K562 (cell line): ENCODE data around the gene CLDN20. TPM values are rescaled to one million over a fixed set of nuclear protein-coding genes. Genes with fewer than 3 reads are reported as not detected.
"Not testable (repeated sequence)": the region's sequence is repeated elsewhere in the genome, so short reads cannot be mapped to it uniquely, and the experiment has no call there.

Experiments
- ATAC-seq: fragments of 200-7000 bp; cut with Tn5 transposase; 3 replicates; pipeline ENCODE4 v1.9.1; 2020; ENCODE audit warnings: moderate library complexity
- BruUV-seq: library from RNA; stranded (reverse); fragments of 400-500 nt; replicated peaks from 2 replicates; lab custom pipeline; 2021; lab: Mats Ljungman, UMichigan
- CTCF ChIA-PET: fragments of 300-600 bp; formaldehyde crosslinking; extraction: SDS; loops from one replicate; lab custom pipeline; 2021; ENCODE audit warnings: low intra/inter-chr PET ratio; lab: Yijun Ruan, JAX
- POLR2A ChIA-PET: fragments of 300-600, 350-650 bp; sonication (Branson Sonifier 250); formaldehyde crosslinking; extraction: SDS; loops from one replicate; lab custom pipeline; 2021; ENCODE audit warnings: antibody characterized with exemption, inconsistent platforms; lab: Yijun Ruan, JAX
- DNase-seq, 4 experiments: peaks; one replicate each; pipeline versions ENCODE4 v3.0.0 to v3.0.0-alpha.2; 2011 to 2018; ENCODE audit warnings: low spot score in 3 of 4, mixed read lengths in 3 of 4; ENCODE audit errors: extremely low read depth in 1 of 4
- FAIRE-seq: peaks from 2 replicates; lab custom pipeline; 2011; peaks lifted over from hg19 to GRCh38; lab: Jason Lieb, UNC
- H2AFZ ChIP-seq: 2 replicates; pipeline ENCODE4 v1.6.0; 2011; ENCODE audit warnings: low read depth, low read length, control low read depth, inconsistent platforms
- H3K27ac ChIP-seq: fragments of 200-600 bp; 3 replicates; pipeline ENCODE4 v1.8.0; 2011; ENCODE audit warnings: low read depth, mild to moderate bottlenecking, control low read depth, inconsistent platforms, low read length, moderate library complexity, mixed read lengths; ENCODE audit errors: extremely low read depth
- H3K27me3 ChIP-seq, 2 experiments: fragments of 300-600 bp in 1 of 2; 2 replicates in 1 of 2; 3 replicates in 1 of 2; pipeline versions ENCODE4 v1.6.0 to v1.8.0; 2011; ENCODE audit warnings: inconsistent platforms in 2 of 2, low read length in 2 of 2, mild to moderate bottlenecking in 1 of 2, mixed read lengths in 1 of 2, moderate library complexity in 1 of 2; ENCODE audit not compliant: control insufficient read depth in 2 of 2, insufficient read depth in 2 of 2
- H3K36me3 ChIP-seq: fragments of 300-600 bp; 3 replicates; pipeline ENCODE4 v1.8.0; 2011; ENCODE audit warnings: mild to moderate bottlenecking, low read length, inconsistent platforms; ENCODE audit not compliant: control insufficient read depth, insufficient read depth
- H3K4me1 ChIP-seq, 2 experiments: fragments of 200-600 bp in 1 of 2; replicated peaks in 1 of 2; 2 replicates in 1 of 2; 3 replicates in 1 of 2; pipeline versions ENCODE4 v1.5.1 to v1.8.0; 2011; ENCODE audit warnings: inconsistent platforms in 2 of 2, low read length in 2 of 2, mild to moderate bottlenecking in 1 of 2, mixed read lengths in 1 of 2, moderate library complexity in 1 of 2; ENCODE audit not compliant: control insufficient read depth in 2 of 2, insufficient read depth in 2 of 2
- H3K4me2 ChIP-seq: 2 replicates; pipeline ENCODE4 v1.6.1; 2011; ENCODE audit warnings: low read length, control low read depth, inconsistent platforms, mixed read lengths; ENCODE audit not compliant: insufficient read depth
- H3K4me3 ChIP-seq: fragments of 200-600 bp; sonication (generic), shearing (Covaris generic); 2 replicates; pipeline ENCODE4 v1.5.1; 2016; ENCODE audit warnings: control low read depth, inconsistent platforms
- H3K79me2 ChIP-seq: fragments of 200-600 bp; 3 replicates; pipeline ENCODE4 v1.8.0; 2011; ENCODE audit warnings: low read length, inconsistent platforms; ENCODE audit not compliant: control insufficient read depth, insufficient read depth
- H3K9ac ChIP-seq, 2 experiments: 2 replicates each; pipeline versions ENCODE4 v1.6.0 to v1.6.1; 2011; ENCODE audit warnings: low read depth in 2 of 2, low read length in 2 of 2, control low read depth in 1 of 2, inconsistent platforms in 1 of 2, mild to moderate bottlenecking in 1 of 2, mixed read lengths in 1 of 2; ENCODE audit not compliant: insufficient read depth in 1 of 2
- H3K9me1 ChIP-seq: one replicate; pipeline ENCODE4 v1.6.0; 2011; ENCODE audit warnings: inconsistent platforms, mild to moderate bottlenecking, low read length, moderate library complexity; ENCODE audit not compliant: control insufficient read depth, insufficient read depth
- H3K9me3 ChIP-seq: replicated peaks from 2 replicates; pipeline ENCODE4 v1.5.1; 2011; ENCODE audit warnings: low read depth, low read length, inconsistent platforms; ENCODE audit not compliant: control insufficient read depth, insufficient read depth
- H4K20me1 ChIP-seq: replicated peaks from 2 replicates; pipeline ENCODE4 v1.6.1; 2011; ENCODE audit warnings: low read length, inconsistent platforms, mixed read lengths; ENCODE audit not compliant: control insufficient read depth, insufficient read depth
- DPF2 ChIP-seq: fragments of 450-650 bp; IDR thresholded peaks from 2 replicates; pipeline ENCODE4 v1.6.1; 2016
- FUS ChIP-seq: fragments of 200-400 bp; formaldehyde crosslinking; optimal IDR thresholded peaks from 2 replicates; pipeline ENCODE3; 2017; ENCODE audit warnings: low read depth, low read length
- MBD1 ChIP-seq: fragments of 250-450 bp; sonication (Bioruptor Pico); IDR thresholded peaks from 2 replicates; pipeline ENCODE4 v1.8.0; 2022; ENCODE audit warnings: inconsistent platforms
- NR2F6 ChIP-seq: fragments of 450-650 bp; formaldehyde crosslinking; IDR thresholded peaks from 2 replicates; pipeline ENCODE4 v1.4.0; 2020; ENCODE audit warnings: mild to moderate bottlenecking
- PATZ1 ChIP-seq: fragments of 250-450 bp; sonication (Bioruptor Pico); IDR thresholded peaks from 2 replicates; pipeline ENCODE4 v1.5.0; 2020; ENCODE audit warnings: mild to moderate bottlenecking, borderline replicate concordance
- ZBTB8A ChIP-seq: fragments of 450-650 bp; IDR thresholded peaks from 2 replicates; pipeline ENCODE4 v1.6.1; 2018; ENCODE audit warnings: mild to moderate bottlenecking, moderate library complexity; ENCODE audit not compliant: partially characterized antibody
- ZFP30 ChIP-seq: fragments of 250-450 bp; sonication (Bioruptor Pico); IDR thresholded peaks from 2 replicates; pipeline ENCODE4 v1.8.0; 2022; ENCODE audit warnings: moderate library complexity, mild to moderate bottlenecking, inconsistent platforms, borderline replicate concordance
- ZFP36 ChIP-seq: fragments of 150-350 bp; IDR thresholded peaks from 2 replicates; pipeline ENCODE4 v1.6.1; 2018; ENCODE audit warnings: low read length, low read depth; ENCODE audit not compliant: partially characterized antibody
- ZNF316 ChIP-seq: fragments of 450-650 bp; IDR thresholded peaks from 2 replicates; pipeline ENCODE4 v1.6.1; 2016
- WGBS: fragments of 100-300 bp; shearing (Covaris generic); methylation state at CpG from one replicate; pipeline ENCODE4 v1.1.6; 2016; ENCODE audit warnings: low coverage, mixed read lengths; ENCODE audit not compliant: insufficient coverage; ENCODE audit errors: missing lambda C conversion rate; 5-methylcytosine and 5-hydroxymethylcytosine counted together
- in situ Hi-C: fragments of 300-500 bp; cut with MboI; formaldehyde crosslinking; loops from 4 replicates; pipeline ENCODE4 v1.15.0; 2018; ENCODE audit warnings: inconsistent platforms, mixed read lengths
- intact Hi-C: fragments of 100-400 bp; cut with micrococcal nuclease; formaldehyde crosslinking; loops from 2 replicates; pipeline ENCODE4 v1.14.2; 2022
- polyA plus RNA-seq, 8 experiments: library from polyadenylated mRNA; depleted of rRNA in 4 of 8; stranded (reverse) in 5 of 8; unstranded in 3 of 8; fragments of >200 nt; fragmentation: Nextera tagmentation in 2 of 8; fragmentation: Illumina TruSeq in 1 of 8; extraction: Ambion mirVana in 2 of 8; extraction: Trizol in 1 of 8; gene quantifications; 2 replicates each; pipeline versions ENCODE4 v1.2.1 to v1.2.3, GENCODE V29; 2011 to 2014; ENCODE audit warnings: inconsistent platforms in 1 of 8, missing spikeins in 1 of 8
- total RNA-seq, 7 experiments: library from RNA; depleted of rRNA in 6 of 7; stranded (reverse); fragments of >200 nt in 6 of 7; fragmentation: Illumina TruSeq in 2 of 7; extraction: Trizol in 2 of 7; gene quantifications; 2 replicates each; pipeline versions ENCODE4 v1.2.1 to v1.2.3, GENCODE V29; 2011 to 2021; ENCODE audit warnings: low replicate concordance in 1 of 7

Gene CLDN20
- total and polyA plus RNA-seq, 9 of the 15 experiments (the other 6 are each of a cell fraction or from before 2014, with no cell fraction given) = not detected

GRCh38 chr6:155311583-155311982, 47.8 kb downstream of the CLDN20 start:
- DNase-seq (no peak), FAIRE-seq (no peak), ATAC-seq (no peak)
- WGBS = 88% methylated on average over 2 of the region's 2 CpGs
- Histone ChIP-seq H3K4me1 (peaks cover 4 to 7% of the 10 kb centered on the region in 2 experiments; a peak in 3 of 5 replicates), H3K9ac (no peak overlapping the region), H3K9me1 (no peaks in the 10 kb centered on the region), H3K27me3 (no peaks in the 10 kb centered on the region), H3K36me3 (peaks cover 61% of the 10 kb centered on the region), H3K4me2 (no peak overlapping the region), H3K27ac (no peak overlapping the region), H3K9me3 (no peaks in the 10 kb centered on the region), H4K20me1 (no peaks in the 10 kb centered on the region), H3K4me3 (no peak overlapping the region), H2AFZ (no peak overlapping the region), H3K79me2 (peaks cover 26% of the 10 kb centered on the region)
- ChIA-PET CTCF (no interaction called here), POLR2A (interaction anchor here (1.5 kb wide), 1 partner anchor 35 kb away, joined by 4 read pairs; no protein-coding TSS in a partner anchor)
- intact Hi-C loops = loop anchor here (5.0 to 10.0 kb wide), 2 partner anchors 634 to 1373 kb away; no protein-coding TSS in a partner anchor
- in situ Hi-C loops = loop anchor here (25.0 kb wide), 1 partner anchor 1876 kb away; no protein-coding TSS in a partner anchor
- no peak for TF ChIP-seq MBD1
- TF ChIP-seq ZFP30 (CRISPR knock-in tag) = no peak
- TF ChIP-seq NR2F6 = no peak
- no peak for TF ChIP-seq FUS
- no peak for TF ChIP-seq DPF2
- TF ChIP-seq ZBTB8A = no peak
- peak; percentile 58 for TF ChIP-seq ZNF316
- no peak for TF ChIP-seq ZFP36
- no peak for TF ChIP-seq PATZ1 (CRISPR knock-in tag)
- BruUV-seq = no TSS peak

GRCh38 chr6:155312950-155313349, 49.1 kb downstream of the CLDN20 start:
- Histone ChIP-seq H3K4me2 (peak overlapping the region; percentile 94; the same call in 1 of the 2 replicates), H3K4me3 (peak overlapping the region; percentile 88), H3K79me2 (peaks cover 26% of the 10 kb centered on the region), H3K36me3 (peaks cover 49% of the 10 kb centered on the region), H3K9ac (peak overlapping the region in 1 of 2 experiments; percentile 88; a peak in 2 of 4 replicates)
- H3K27me3 ChIP-seq, H2AFZ ChIP-seq, H3K27ac ChIP-seq, FAIRE-seq, H3K9me1 ChIP-seq, H3K4me1 ChIP-seq, H3K9me3 ChIP-seq, ATAC-seq, DNase-seq, CTCF ChIA-PET, BruUV-seq, H4K20me1 ChIP-seq: not testable (repeated sequence)
- 78% methylated on average over 7 of the region's 7 CpGs for WGBS
- intact Hi-C loops = loop anchor here (5.0 to 10.0 kb wide), 2 partner anchors 636 to 1372 kb away; no protein-coding TSS in a partner anchor
- POLR2A ChIA-PET = interaction anchor here (1.5 kb wide), 1 partner anchor 12 kb away, joined by 4 read pairs; no protein-coding TSS in a partner anchor
- in situ Hi-C loops = loop anchor here (25.0 kb wide), 1 partner anchor 1874 kb away; no protein-coding TSS in a partner anchor
